K562 (cell line): ENCODE results near the gene SHISA6. TPM values are rescaled to one million over a fixed set of nuclear protein-coding genes. Genes with fewer than 3 reads are reported as not detected.

ENCODE experiments used
- ARID3A ChIP-seq: IDR thresholded peaks from 2 replicates; pipeline ENCODE4 v1.6.1; 2012; ENCODE audit warnings: low read depth, low read length, improper control_type of control experiment, borderline replicate concordance
- HIVEP1 ChIP-seq: fragments of 250-450 bp; sonication (Bioruptor Pico); IDR thresholded peaks from 2 replicates; pipeline ENCODE4 v1.4.0; 2020; ENCODE audit warnings: mild to moderate bottlenecking
- KDM4B ChIP-seq, 2 experiments: fragments of 450-650 bp in 1 of 2; sonication (generic) in 1 of 2; IDR thresholded peaks; 2 replicates each; pipeline ENCODE4 v1.6.1; 2016 to 2017; ENCODE audit warnings: borderline replicate concordance in 2 of 2, antibody characterized with exemption in 1 of 2, low read depth in 1 of 2, mild to moderate bottlenecking in 1 of 2
- RBM17 ChIP-seq: fragments of 200-400 bp; formaldehyde crosslinking; IDR thresholded peaks from 2 replicates; pipeline ENCODE4 v1.6.1; 2017; ENCODE audit warnings: low read depth, mild to moderate bottlenecking, low read length, borderline replicate concordance
- ZNF354B ChIP-seq: fragments of 250-450 bp; sonication (Bioruptor Pico); IDR thresholded peaks from 2 replicates; pipeline ENCODE4 v1.4.0; 2020
- polyA plus RNA-seq, 8 experiments: library from polyadenylated mRNA; depleted of rRNA in 4 of 8; stranded (reverse) in 5 of 8; unstranded in 3 of 8; fragments of >200 nt; fragmentation: Nextera tagmentation in 2 of 8; fragmentation: Illumina TruSeq in 1 of 8; extraction: Ambion mirVana in 2 of 8; extraction: Trizol in 1 of 8; gene quantifications; 2 replicates each; pipeline versions ENCODE4 v1.2.1 to v1.2.3, GENCODE V29; 2011 to 2014; ENCODE audit warnings: inconsistent platforms in 1 of 8, missing spikeins in 1 of 8
- total RNA-seq, 7 experiments: library from RNA; depleted of rRNA in 6 of 7; stranded (reverse); fragments of >200 nt in 6 of 7; fragmentation: Illumina TruSeq in 2 of 7; extraction: Trizol in 2 of 7; gene quantifications; 2 replicates each; pipeline versions ENCODE4 v1.2.1 to v1.2.3, GENCODE V29; 2011 to 2021; ENCODE audit warnings: low replicate concordance in 1 of 7
- TF ChIP-seq, protein P1 (sequence below), 2 experiments: fragments of 450-650 bp; IDR thresholded peaks; 2 replicates each; pipeline ENCODE4 v1.6.1; 2018; ENCODE audit warnings: mild to moderate bottlenecking in 2 of 2, low read depth in 1 of 2; ENCODE audit not compliant: partially characterized antibody in 2 of 2
- TF ChIP-seq, protein P2 (sequence below): fragments of 250-450 bp; sonication (Bioruptor Pico); IDR thresholded peaks from 2 replicates; pipeline ENCODE4 v1.5.0; 2021; ENCODE audit warnings: mild to moderate bottlenecking, moderate library complexity

The SHISA6 gene
- total and polyA plus RNA-seq, 9 of the 15 experiments (the other 6 are each of a cell fraction or from before 2014, with no cell fraction given), result not detected

GRCh38 chr17:11363565-11364117, 122.6 kb downstream of the SHISA6 start (continued):
- TF ChIP-seq ARID3A (no peak), RBM17 (no peak), HIVEP1 (no peak), KDM4B (IDR thresholded peaks at IDR 0.05; ENCODE audit: borderline replicate concordance in 2 of 2, low read depth in 1 of 2) (no peak), ZNF354B (CRISPR knock-in tag) (no peak)
- TF ChIP-seq, protein P1, sequence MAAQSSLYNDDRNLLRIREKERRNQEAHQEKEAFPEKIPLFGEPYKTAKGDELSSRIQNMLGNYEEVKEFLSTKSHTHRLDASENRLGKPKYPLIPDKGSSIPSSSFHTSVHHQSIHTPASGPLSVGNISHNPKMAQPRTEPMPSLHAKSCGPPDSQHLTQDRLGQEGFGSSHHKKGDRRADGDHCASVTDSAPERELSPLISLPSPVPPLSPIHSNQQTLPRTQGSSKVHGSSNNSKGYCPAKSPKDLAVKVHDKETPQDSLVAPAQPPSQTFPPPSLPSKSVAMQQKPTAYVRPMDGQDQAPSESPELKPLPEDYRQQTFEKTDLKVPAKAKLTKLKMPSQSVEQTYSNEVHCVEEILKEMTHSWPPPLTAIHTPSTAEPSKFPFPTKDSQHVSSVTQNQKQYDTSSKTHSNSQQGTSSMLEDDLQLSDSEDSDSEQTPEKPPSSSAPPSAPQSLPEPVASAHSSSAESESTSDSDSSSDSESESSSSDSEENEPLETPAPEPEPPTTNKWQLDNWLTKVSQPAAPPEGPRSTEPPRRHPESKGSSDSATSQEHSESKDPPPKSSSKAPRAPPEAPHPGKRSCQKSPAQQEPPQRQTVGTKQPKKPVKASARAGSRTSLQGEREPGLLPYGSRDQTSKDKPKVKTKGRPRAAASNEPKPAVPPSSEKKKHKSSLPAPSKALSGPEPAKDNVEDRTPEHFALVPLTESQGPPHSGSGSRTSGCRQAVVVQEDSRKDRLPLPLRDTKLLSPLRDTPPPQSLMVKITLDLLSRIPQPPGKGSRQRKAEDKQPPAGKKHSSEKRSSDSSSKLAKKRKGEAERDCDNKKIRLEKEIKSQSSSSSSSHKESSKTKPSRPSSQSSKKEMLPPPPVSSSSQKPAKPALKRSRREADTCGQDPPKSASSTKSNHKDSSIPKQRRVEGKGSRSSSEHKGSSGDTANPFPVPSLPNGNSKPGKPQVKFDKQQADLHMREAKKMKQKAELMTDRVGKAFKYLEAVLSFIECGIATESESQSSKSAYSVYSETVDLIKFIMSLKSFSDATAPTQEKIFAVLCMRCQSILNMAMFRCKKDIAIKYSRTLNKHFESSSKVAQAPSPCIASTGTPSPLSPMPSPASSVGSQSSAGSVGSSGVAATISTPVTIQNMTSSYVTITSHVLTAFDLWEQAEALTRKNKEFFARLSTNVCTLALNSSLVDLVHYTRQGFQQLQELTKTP (IDR thresholded peaks at IDR 0.05; ENCODE audit: low read depth in 1 of 2, partially characterized antibody in 2 of 2), result no peak
- TF ChIP-seq, protein P2, sequence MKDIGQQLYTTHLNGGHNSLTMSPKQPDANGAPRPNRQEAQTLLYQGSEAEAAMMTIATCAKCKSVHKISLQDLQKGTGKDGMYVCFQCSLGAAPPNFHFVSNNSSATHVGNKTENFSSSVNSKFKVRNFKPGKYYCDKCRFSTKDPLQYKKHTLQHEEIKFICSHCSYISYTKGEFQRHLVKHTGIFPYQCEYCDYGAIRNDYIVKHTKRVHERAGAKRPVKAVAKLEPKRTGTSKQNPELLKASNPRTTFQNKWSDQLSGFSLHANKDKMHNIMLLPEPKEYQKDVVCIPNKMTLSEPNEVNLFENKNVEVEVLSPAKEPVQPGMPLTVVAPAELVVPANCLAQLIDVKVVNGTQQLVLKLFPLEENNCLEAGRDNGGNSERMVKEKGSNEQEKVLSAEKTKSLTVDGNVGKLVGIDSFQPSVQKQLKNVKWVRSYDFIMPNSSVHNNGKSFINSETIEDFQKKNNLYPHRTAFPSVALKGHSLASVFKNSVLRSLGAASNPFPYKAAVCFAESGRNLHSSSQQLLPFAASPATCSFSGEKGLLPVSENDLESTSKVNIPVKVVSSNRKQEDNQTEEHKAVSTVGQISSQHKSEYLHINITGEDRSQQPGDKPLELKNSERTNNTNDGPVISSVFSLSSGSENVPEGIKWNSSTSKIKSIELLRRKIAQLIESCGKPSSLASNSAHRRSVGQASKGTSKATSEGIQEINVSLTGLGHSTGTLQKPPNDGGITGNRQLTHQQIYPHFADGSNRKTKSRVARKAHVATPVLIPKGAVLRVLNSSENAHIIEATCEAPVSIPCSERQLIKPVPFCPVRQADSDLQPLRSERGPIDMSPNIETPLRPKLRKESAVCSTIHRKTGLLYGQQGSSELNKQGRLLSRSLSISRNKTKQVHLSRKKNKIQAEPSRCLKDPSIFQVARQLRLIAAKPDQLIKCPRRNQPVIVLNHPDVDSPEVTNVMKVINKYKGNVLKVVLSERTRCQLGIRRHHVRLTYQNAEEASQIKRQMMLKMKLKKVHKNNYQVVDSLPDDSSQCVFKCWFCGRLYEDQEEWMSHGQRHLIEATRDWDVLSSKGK (CRISPR knock-in tag), result no peak
- TF ChIP-seq, all 486 proteins: peak for 0
